Vagina (tissue), 2 donors: ENCODE results near the gene ANKFN1.

Experiments used
- POLR2A ChIP-seq, 2 donors: fragments of 450-650 bp; IDR thresholded peaks; one replicate each; pipeline ENCODE4 v1.6.1; 2017; ENCODE audit warnings: antibody characterized with exemption in 2 of 2, mild to moderate bottlenecking in 2 of 2, moderate library complexity in 2 of 2
- TF ChIP-seq, protein P1 (sequence below), 3 experiments: fragments of 450-650 bp in 2 of 3; fragments of 200-600 bp in 1 of 3; sonication (generic) in 1 of 3; IDR thresholded peaks; one replicate each; pipeline ENCODE4 v1.5.1; 2017 to 2019; ENCODE audit warnings: antibody characterized with exemption in 3 of 3, mild to moderate bottlenecking in 2 of 3, moderate library complexity in 2 of 3

DNA sequence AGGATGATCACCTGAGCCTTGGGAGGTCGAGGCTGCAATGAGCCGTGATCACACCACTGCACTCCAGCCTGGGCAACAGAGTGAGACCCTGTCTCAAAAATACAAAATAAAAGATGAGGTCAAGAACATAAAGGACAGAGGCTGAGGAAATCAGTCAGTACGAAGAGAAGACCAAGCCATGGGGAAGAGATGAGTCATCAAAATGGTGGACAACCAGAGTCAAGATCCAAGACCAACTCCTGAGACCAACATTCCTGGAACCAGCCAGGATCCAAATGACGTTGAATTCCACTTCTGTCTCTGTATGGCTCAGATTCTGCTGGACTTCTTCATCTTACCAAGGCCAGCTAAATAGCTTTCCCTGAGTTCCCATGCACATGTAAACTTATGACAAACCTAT lies 395.4 kb downstream of the ANKFN1 start:
- TF ChIP-seq, protein P1, sequence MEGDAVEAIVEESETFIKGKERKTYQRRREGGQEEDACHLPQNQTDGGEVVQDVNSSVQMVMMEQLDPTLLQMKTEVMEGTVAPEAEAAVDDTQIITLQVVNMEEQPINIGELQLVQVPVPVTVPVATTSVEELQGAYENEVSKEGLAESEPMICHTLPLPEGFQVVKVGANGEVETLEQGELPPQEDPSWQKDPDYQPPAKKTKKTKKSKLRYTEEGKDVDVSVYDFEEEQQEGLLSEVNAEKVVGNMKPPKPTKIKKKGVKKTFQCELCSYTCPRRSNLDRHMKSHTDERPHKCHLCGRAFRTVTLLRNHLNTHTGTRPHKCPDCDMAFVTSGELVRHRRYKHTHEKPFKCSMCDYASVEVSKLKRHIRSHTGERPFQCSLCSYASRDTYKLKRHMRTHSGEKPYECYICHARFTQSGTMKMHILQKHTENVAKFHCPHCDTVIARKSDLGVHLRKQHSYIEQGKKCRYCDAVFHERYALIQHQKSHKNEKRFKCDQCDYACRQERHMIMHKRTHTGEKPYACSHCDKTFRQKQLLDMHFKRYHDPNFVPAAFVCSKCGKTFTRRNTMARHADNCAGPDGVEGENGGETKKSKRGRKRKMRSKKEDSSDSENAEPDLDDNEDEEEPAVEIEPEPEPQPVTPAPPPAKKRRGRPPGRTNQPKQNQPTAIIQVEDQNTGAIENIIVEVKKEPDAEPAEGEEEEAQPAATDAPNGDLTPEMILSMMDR (IDR thresholded peaks at IDR 0.05) = no peak
- TF ChIP-seq POLR2A (IDR thresholded peaks at IDR 0.05) = no peak
